ENCODE measurements around the gene PCDHGA4. TPM values are rescaled to one million over a fixed set of nuclear protein-coding genes. Genes with fewer than 3 reads are reported as not detected.
"Not testable (repeated sequence)": the region's sequence is repeated elsewhere in the genome, so short reads cannot be mapped to it uniquely, and the experiment has no call there.

PCDHGA4 gene
- total and polyA plus RNA-seq, 2 experiments from 2014 or later, result 0.17 to 0.24 TPM

DNA sequence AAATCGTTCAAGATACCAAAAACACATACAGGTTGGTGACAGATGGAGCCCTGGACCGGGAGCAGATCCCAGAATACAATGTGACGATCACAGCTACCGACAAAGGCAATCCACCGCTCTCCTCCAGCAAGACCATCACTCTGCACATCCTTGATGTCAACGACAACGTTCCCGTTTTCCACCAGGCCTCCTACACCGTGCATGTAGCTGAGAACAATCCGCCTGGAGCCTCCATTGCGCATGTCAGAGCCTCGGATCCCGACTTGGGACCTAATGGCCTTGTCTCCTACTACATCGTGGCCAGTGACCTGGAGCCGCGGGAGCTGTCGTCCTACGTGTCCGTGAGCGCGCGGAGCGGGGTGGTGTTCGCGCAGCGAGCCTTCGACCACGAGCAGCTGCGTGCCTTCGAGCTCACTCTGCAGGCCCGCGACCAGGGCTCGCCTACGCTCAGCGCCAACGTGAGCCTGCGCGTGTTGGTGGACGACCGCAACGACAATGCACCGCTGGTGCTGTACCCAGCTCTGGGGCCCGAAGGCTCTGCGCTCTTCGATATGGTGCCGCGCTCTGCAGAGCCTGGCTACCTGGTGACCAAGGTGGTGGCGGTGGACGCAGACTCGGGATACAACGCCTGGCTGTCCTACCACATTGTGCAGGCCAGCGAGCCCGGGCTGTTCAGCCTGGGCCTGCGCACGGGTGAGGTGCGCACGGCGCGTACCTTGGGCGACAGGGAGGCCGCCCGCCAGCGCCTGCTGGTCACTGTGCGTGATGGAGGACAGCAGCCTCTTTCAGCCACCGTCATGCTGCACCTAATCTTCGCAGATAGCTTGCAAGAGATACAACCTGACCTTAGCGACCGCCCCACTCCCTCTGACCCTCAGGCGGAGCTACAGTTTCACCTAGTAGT is 17.0 kb downstream of the PCDHGA4 start:
- Histone ChIP-seq H3K4me2 (no peak overlapping the region), H3K9me3 (ENCODE audit: low read depth) (no peaks in the 10 kb centered on the region), H2AFZ (no peak overlapping the region), H3K9me2 (replicated peaks; ENCODE audit: insufficient read depth) (no peaks in the 10 kb centered on the region), H4K20me1 (ENCODE audit: insufficient read depth, poor library complexity, severe bottlenecking) (no peaks in the 10 kb centered on the region), H3K4me3 (no peak overlapping the region), H3K79me2 (no peaks in the 10 kb centered on the region), H3K36me3 (replicated peaks; ENCODE audit: insufficient read depth, low read depth) (no peaks in the 10 kb centered on the region), H3K27ac (no peak overlapping the region), H3K4me1 (ENCODE audit: insufficient read depth) (no peaks in the 10 kb centered on the region), H3K27me3 (no peaks in the 10 kb centered on the region)
- TF ChIP-seq EZH2phosphoT487 (IDR thresholded peaks at IDR 0.05; ENCODE audit: low read depth, severe bottlenecking, unreplicated experiment) (no peak), EZH2 (IDR thresholded peaks at IDR 0.05; ENCODE audit: borderline replicate concordance) (no peak)
- TF ChIP-seq, protein P1, sequence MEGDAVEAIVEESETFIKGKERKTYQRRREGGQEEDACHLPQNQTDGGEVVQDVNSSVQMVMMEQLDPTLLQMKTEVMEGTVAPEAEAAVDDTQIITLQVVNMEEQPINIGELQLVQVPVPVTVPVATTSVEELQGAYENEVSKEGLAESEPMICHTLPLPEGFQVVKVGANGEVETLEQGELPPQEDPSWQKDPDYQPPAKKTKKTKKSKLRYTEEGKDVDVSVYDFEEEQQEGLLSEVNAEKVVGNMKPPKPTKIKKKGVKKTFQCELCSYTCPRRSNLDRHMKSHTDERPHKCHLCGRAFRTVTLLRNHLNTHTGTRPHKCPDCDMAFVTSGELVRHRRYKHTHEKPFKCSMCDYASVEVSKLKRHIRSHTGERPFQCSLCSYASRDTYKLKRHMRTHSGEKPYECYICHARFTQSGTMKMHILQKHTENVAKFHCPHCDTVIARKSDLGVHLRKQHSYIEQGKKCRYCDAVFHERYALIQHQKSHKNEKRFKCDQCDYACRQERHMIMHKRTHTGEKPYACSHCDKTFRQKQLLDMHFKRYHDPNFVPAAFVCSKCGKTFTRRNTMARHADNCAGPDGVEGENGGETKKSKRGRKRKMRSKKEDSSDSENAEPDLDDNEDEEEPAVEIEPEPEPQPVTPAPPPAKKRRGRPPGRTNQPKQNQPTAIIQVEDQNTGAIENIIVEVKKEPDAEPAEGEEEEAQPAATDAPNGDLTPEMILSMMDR (IDR thresholded peaks at IDR 0.05; ENCODE audit: poor library complexity), result no peak
- no peak for DNase-seq (ENCODE audit: low spot score)
- 97% methylated on average over 65 of the region's 69 CpGs for WGBS (ENCODE audit: low lambda C conversion rate, missing lambda C conversion rate)

DNA sequence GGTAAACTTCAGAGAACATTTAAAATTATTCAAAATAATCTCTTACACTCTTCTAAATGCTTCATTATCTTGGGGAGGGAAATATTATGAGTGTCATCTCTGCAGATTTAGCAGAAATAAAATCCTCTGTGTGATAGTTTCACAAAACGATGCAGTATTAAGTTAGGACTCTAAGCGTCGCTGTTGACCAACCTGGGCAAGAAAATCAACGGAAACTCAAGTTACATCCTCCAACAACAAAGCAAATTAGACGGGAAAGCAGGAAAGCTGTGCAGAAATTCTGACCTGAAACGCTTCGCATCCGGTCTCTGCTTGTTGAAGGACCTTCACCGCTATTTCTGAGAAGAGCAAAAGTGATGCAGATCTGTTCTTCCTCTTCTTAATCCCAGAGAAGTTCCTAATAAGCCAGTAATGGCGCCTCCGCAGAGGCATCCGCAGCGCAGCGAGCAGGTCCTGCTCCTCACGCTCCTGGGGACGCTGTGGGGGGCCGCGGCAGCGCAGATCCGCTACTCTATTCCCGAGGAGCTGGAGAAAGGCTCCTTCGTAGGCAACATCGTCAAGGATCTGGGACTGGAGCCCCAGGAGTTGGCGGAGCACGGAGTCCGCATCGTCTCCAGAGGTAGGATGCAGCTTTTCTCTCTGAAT is 19.0 kb downstream of the PCDHGA4 start, which contains the start of gene PCDHGA6:
TSS of gene PCDHGA6 (plus strand) at position 219 of the 645 bp plus-strand sequence. CDS start at position 412, 193 bp downstream.
- H3K79me2 ChIP-seq, result no peaks in the 10 kb centered on the region
- H3K27ac ChIP-seq, result no peak within 1 kb of the TSS
- no peaks in the 10 kb centered on the region for H4K20me1 ChIP-seq (ENCODE audit: insufficient read depth, poor library complexity, severe bottlenecking)
- DNase-seq (ENCODE audit: low spot score), result no peak
- WGBS (ENCODE audit: low lambda C conversion rate, missing lambda C conversion rate), result 94% methylated on average over 27 of the region's 27 CpGs
- H3K4me3 ChIP-seq, result no peak within 1 kb of the TSS
- no peaks in the 10 kb centered on the region for H3K36me3 ChIP-seq (replicated peaks; ENCODE audit: insufficient read depth, low read depth)
- H3K4me1 ChIP-seq (ENCODE audit: insufficient read depth), result no peaks in the 10 kb centered on the region
- H3K27me3 ChIP-seq, result no peaks in the 10 kb centered on the region
- no peak within 1 kb of the TSS for H3K4me2 ChIP-seq
- TF ChIP-seq, protein P1 (IDR thresholded peaks at IDR 0.05; ENCODE audit: poor library complexity), result no peak
- no peak for TF ChIP-seq EZH2 (IDR thresholded peaks at IDR 0.05; ENCODE audit: borderline replicate concordance)
- TF ChIP-seq EZH2phosphoT487 (IDR thresholded peaks at IDR 0.05; ENCODE audit: low read depth, severe bottlenecking, unreplicated experiment), result no peak
- H3K9me2 ChIP-seq (replicated peaks; ENCODE audit: insufficient read depth), result no peaks in the 10 kb centered on the region
- no peaks in the 10 kb centered on the region for H3K9me3 ChIP-seq (ENCODE audit: low read depth)
- no peak within 1 kb of the TSS for H2AFZ ChIP-seq

DNA sequence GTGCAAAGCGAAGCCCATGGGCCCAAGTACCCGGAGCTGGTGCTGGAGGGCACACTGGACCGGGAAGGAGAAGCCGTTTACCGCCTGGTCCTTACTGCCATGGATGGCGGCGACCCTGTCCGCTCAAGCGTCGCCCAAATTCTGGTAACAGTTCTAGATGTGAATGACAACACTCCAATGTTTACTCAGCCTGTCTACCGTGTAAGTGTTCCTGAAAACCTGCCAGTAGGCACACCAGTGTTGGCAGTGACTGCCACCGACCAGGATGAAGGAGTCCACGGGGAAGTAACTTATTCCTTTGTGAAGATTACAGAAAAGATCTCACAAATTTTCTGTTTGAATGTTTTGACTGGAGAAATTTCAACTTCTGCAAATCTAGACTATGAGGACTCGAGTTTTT is 19.8 kb downstream of the PCDHGA4 start:
- no peak overlapping the region for H2AFZ ChIP-seq
- H3K36me3 ChIP-seq (replicated peaks; ENCODE audit: insufficient read depth, low read depth), result no peaks in the 10 kb centered on the region
- WGBS (ENCODE audit: low lambda C conversion rate, missing lambda C conversion rate), result 94% methylated on average over 14 of the region's 14 CpGs
- H3K4me3 ChIP-seq, result no peak overlapping the region
- H3K9me2 ChIP-seq (replicated peaks; ENCODE audit: insufficient read depth), result no peaks in the 10 kb centered on the region
- H3K9me3 ChIP-seq (ENCODE audit: low read depth), result no peaks in the 10 kb centered on the region
- no peaks in the 10 kb centered on the region for H3K4me1 ChIP-seq (ENCODE audit: insufficient read depth)
- TF ChIP-seq EZH2 (IDR thresholded peaks at IDR 0.05; ENCODE audit: borderline replicate concordance), result no peak
- TF ChIP-seq EZH2phosphoT487 (IDR thresholded peaks at IDR 0.05; ENCODE audit: low read depth, severe bottlenecking, unreplicated experiment), result no peak
- TF ChIP-seq, protein P1 (IDR thresholded peaks at IDR 0.05; ENCODE audit: poor library complexity), result no peak
- H3K27me3 ChIP-seq, result no peaks in the 10 kb centered on the region
- DNase-seq (ENCODE audit: low spot score), result no peak
- no peak overlapping the region for H3K27ac ChIP-seq
- no peak overlapping the region for H3K4me2 ChIP-seq
- no peaks in the 10 kb centered on the region for H3K79me2 ChIP-seq
- no peaks in the 10 kb centered on the region for H4K20me1 ChIP-seq (ENCODE audit: insufficient read depth, poor library complexity, severe bottlenecking)

DNA sequence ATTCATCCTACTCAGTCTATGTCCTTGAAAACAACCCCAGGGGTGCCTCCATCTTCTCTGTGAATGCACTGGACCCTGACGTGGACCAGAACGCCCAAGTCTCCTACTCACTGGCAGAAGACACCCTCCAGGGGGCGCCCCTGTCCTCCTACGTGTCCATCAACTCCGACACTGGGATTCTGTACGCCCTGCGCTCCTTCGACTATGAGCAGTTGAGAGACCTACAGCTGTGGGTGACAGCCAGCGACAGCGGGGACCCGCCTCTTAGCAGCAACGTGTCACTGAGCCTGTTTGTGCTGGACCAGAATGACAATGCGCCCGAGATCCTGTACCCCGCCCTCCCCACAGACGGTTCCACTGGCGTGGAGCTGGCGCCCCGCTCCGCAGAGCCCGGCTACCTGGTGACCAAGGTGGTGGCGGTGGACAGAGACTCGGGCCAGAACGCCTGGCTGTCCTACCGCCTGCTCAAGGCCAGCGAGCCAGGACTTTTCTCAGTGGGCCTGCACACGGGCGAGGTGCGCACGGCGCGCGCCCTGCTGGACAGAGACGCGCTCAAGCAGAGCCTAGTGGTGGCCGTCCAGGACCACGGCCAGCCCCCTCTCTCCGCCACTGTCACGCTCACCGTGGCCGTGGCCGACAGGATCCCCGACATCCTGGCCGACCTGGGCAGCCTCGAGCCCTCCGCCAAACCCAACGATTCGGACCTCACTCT is 20.8 kb downstream of the PCDHGA4 start:
- H3K27me3 ChIP-seq; DNase-seq (ENCODE audit: low spot score); H2AFZ ChIP-seq: not testable (repeated sequence)

More for the DNA sequence above, 20.8 kb downstream of the PCDHGA4 start:
- not testable (repeated sequence) for H3K9me3 ChIP-seq (ENCODE audit: low read depth); H3K4me3 ChIP-seq; H3K4me2 ChIP-seq; H3K27ac ChIP-seq; H3K9me2 ChIP-seq (replicated peaks; ENCODE audit: insufficient read depth); H3K36me3 ChIP-seq (replicated peaks; ENCODE audit: insufficient read depth, low read depth); H3K4me1 ChIP-seq (ENCODE audit: insufficient read depth); H4K20me1 ChIP-seq (ENCODE audit: insufficient read depth, poor library complexity, severe bottlenecking); H3K79me2 ChIP-seq
- 97% methylated on average over 31 of the region's 48 CpGs for WGBS (ENCODE audit: low lambda C conversion rate, missing lambda C conversion rate)

Data from hepatocyte (in vitro differentiated cells).